Activated B cell treated with CpG ODN at 0.5 μM for 24 hours (primary cell): ENCODE results near the gene PDIA5. TPM values are rescaled to one million over a fixed set of nuclear protein-coding genes. Genes with fewer than 3 reads are reported as not detected.

Experiments
- ATAC-seq: fragments of 200-7000 bp; cut with Tn5 transposase; one replicate; pipeline ENCODE4 v1.10.0; 2021; ENCODE audit warnings: low read depth, mild to moderate bottlenecking, moderate library complexity
- CTCF ChIA-PET: fragments of 350-600 bp; sonication (Branson Sonifier 250); formaldehyde crosslinking; loops from one replicate; lab custom pipeline; 2021; ENCODE audit warnings: antibody characterized with exemption; lab: Charles Lee
- POLR2A ChIA-PET: fragments of 350-600 bp; sonication (Branson Sonifier 250); formaldehyde crosslinking; loops from one replicate; lab custom pipeline; 2021; ENCODE audit warnings: antibody characterized with exemption; lab: Charles Lee
- DNase-seq: peaks from one replicate; pipeline ENCODE4 v3.0.0; 2022
- H3K27ac Mint-ChIP-seq: one replicate; pipeline ENCODE4 v1.8.0; 2020; ENCODE audit warnings: mixed read lengths
- H3K27me3 Mint-ChIP-seq: one replicate; pipeline ENCODE4 v1.8.0; 2021; ENCODE audit warnings: mixed read lengths
- H3K36me3 Mint-ChIP-seq: one replicate; pipeline ENCODE4 v1.8.0; 2021; ENCODE audit warnings: low read depth, mixed read lengths
- H3K4me1 Mint-ChIP-seq: one replicate; pipeline ENCODE4 v1.8.0; 2021; ENCODE audit warnings: mixed read lengths
- H3K4me3 Mint-ChIP-seq: one replicate; pipeline ENCODE4 v1.8.0; 2020; ENCODE audit warnings: mild to moderate bottlenecking, mixed read lengths
- H3K9me3 Mint-ChIP-seq: one replicate; pipeline ENCODE4 v1.8.0; 2020; ENCODE audit warnings: mixed read lengths
- intact Hi-C: fragments of 100-400 bp; cut with micrococcal nuclease; formaldehyde crosslinking; loops from one replicate; pipeline ENCODE4 v1.15.1; 2024
- total RNA-seq: library from RNA; stranded (reverse); gene quantifications from 2 replicates; pipeline ENCODE4 v1.2.3, GENCODE V29; 2022
- TF ChIP-seq, protein P1 (sequence below): fragments of 200-600 bp; IDR thresholded peaks from one replicate; pipeline ENCODE4 v1.8.0; 2022; ENCODE audit warnings: antibody characterized with exemption, mild to moderate bottlenecking

PDIA5 gene
- total RNA-seq, 1 donor from 2014 or later: 8.5 TPM

DNA sequence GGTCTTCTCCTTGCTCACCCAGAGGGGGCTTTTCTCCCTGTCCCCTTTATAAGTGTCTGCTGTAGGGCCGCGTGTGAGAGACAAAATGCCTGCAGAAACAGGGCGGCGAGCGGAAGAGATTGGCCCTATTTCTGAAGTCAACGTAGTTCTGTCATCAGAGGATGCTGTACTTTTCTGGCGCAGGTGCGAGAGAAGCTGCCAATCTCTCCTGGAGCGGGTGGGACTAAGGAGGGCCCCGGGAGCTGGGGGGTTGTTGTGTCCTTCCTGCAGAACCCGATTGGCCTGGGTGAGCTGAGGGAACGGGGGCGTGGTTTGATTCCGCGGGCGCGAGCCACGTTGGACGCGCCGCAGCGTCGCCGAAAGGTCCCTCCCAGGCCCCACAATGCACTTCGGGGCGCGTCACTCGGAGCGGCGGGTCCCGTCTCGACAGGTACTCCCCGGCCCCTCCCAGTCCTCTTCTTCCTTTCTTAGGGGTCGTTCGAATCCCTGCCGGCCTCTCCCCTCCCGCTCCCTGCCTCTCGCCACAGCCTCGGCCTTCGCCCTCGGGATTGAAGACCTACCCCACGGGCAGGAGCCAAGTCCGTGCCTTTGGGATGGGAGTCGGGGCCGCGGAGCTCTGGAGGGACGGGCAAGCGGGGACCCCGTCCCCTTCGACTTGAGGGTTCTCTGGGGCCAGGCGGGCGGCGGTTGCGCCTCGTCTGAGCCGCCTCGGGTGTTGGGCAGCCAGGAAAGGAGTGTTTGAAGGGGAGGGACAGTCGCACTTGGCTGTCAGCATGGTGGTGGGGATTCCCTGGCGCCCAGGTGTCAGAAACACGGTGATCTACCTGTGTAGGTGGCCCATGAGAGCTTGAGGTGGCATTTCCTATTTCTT, 135.0 kb downstream of the PDIA5 start, which contains the start of gene SEC22A:
SEC22A (plus strand) TSS at position 387 of the 871 bp plus-strand sequence. CDS start 7,275 bp downstream, outside the sequence.
- TF ChIP-seq, protein P1, sequence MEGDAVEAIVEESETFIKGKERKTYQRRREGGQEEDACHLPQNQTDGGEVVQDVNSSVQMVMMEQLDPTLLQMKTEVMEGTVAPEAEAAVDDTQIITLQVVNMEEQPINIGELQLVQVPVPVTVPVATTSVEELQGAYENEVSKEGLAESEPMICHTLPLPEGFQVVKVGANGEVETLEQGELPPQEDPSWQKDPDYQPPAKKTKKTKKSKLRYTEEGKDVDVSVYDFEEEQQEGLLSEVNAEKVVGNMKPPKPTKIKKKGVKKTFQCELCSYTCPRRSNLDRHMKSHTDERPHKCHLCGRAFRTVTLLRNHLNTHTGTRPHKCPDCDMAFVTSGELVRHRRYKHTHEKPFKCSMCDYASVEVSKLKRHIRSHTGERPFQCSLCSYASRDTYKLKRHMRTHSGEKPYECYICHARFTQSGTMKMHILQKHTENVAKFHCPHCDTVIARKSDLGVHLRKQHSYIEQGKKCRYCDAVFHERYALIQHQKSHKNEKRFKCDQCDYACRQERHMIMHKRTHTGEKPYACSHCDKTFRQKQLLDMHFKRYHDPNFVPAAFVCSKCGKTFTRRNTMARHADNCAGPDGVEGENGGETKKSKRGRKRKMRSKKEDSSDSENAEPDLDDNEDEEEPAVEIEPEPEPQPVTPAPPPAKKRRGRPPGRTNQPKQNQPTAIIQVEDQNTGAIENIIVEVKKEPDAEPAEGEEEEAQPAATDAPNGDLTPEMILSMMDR: no peak
- H3K4me1 Mint-ChIP-seq: peaks cover 16% of the 10 kb centered on the region
- H3K27ac Mint-ChIP-seq: peak within 1 kb of the TSS; percentile 97
- peaks cover 10% of the 10 kb centered on the region for H3K36me3 Mint-ChIP-seq
- ChIA-PET CTCF (interaction anchor here (0.9 kb wide), 1 partner anchor 78 kb away, joined by 4 read pairs; no protein-coding TSS in a partner anchor), POLR2A (interaction anchor here (0.7 to 1.8 kb wide), 9 partner anchors 9 to 1656 kb away, joined by 3 to 5 read pairs (median 3); partner anchors contain the start of genes FAM162A, HCLS1, HSPBAP1 and POLQ)
- intact Hi-C loops: loop anchor here (1.0 to 5.0 kb wide), 11 partner anchors 89 to 1655 kb away; partner anchors contain the start of genes DTX3L, GOLGB1, HACD2 and HCLS1
- ATAC-seq (peak; percentile 96), DNase-seq (peak; percentile 88)
- peak within 1 kb of the TSS; percentile 96 for H3K4me3 Mint-ChIP-seq
- H3K27me3 Mint-ChIP-seq: peaks cover under 1% of the 10 kb centered on the region
- H3K9me3 Mint-ChIP-seq: peaks cover 3% of the 10 kb centered on the region

DNA sequence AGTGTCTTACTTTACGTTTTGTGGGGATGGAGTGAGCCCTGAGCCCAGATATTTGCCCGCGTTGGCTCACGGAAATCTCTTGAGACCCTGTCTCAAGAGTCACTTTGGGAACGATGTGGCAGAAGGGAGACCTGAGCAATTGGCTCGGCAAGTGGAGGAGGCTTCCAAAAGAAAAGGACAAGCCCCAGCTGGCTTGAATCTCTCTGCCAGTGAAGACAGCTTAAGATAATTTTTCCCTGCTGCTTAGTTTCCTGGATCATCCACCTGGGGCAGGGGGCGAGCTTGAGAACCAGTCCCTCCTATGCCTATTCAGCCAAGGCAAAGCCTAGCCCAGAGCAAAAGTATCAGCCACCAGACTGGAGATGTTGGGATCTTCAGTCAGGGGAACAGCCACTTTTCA, 135.6 kb downstream of the PDIA5 start:
- H3K4me3 Mint-ChIP-seq: peak overlapping the region; percentile 96
- POLR2A ChIA-PET: interaction anchor here (1.3 to 1.8 kb wide), 4 partner anchors 786 to 1657 kb away, joined by 3 to 5 read pairs (median 4); partner anchors contain the start of genes FAM162A, HCLS1 and POLQ
- intact Hi-C loops: loop anchor here (2.0 to 5.0 kb wide), 7 partner anchors 90 to 1540 kb away; partner anchors contain the start of genes DTX3L, HCLS1, KPNA1 and PARP9
- peaks cover 11% of the 10 kb centered on the region for H3K36me3 Mint-ChIP-seq
- CTCF ChIA-PET: interaction anchor here (0.9 kb wide), 1 partner anchor 79 kb away, joined by 4 read pairs; no protein-coding TSS in a partner anchor
- peaks cover 3% of the 10 kb centered on the region for H3K9me3 Mint-ChIP-seq
- DNase-seq: no peak
- no peaks in the 10 kb centered on the region for H3K27me3 Mint-ChIP-seq
- TF ChIP-seq, protein P1: no peak
- H3K4me1 Mint-ChIP-seq: peaks cover 16% of the 10 kb centered on the region
- H3K27ac Mint-ChIP-seq: peak overlapping the region; percentile 97
- no peak for ATAC-seq

Other genes with a start within 250 kb of the PDIA5 start
- gene SEMA5B, start 39.3 kb upstream of the PDIA5 start, total RNA-seq: 1.0 and 1.6 TPM in 2 replicates
- 13.5 and 15.9 TPM in 2 replicates for gene SEC22A, start 134.9 kb downstream of the PDIA5 start, total RNA-seq